Transverse colon (tissue), 4 donors: ENCODE results near the gene UBE2S. TPM values are rescaled to one million over a fixed set of nuclear protein-coding genes. Genes with fewer than 3 reads are reported as not detected.
A peak's percentile ranks its signal among the peaks of the same experiment; 100 is the strongest.
"Not testable (repeated sequence)": the region's sequence is repeated elsewhere in the genome, so short reads cannot be mapped to it uniquely, and the experiment has no call there.

Experiments used
- DNase-seq: peaks from one replicate; pipeline ENCODE4 v3.0.0-alpha.2; 2019
- H3K27ac ChIP-seq, 4 donors: fragments of 200-600 bp; sonication (generic); 2 replicates each; pipeline ENCODE4 v1.5.1; 2016 to 2018; ENCODE audit warnings: inconsistent platforms in 4 of 4
- H3K27me3 ChIP-seq: fragments of 200-600 bp; sonication (generic); 2 replicates; pipeline ENCODE4 v1.5.1; 2017; ENCODE audit warnings: inconsistent platforms
- H3K36me3 ChIP-seq, 4 donors: fragments of 200-600 bp; sonication (generic); 2 replicates each; pipeline ENCODE4 v1.5.1; 2017 to 2019; ENCODE audit warnings: inconsistent platforms in 4 of 4
- H3K4me1 ChIP-seq, 4 donors: fragments of 200-600 bp; sonication (generic); 2 replicates each; pipeline ENCODE4 v1.5.1; 2017 to 2020; ENCODE audit warnings: inconsistent platforms in 4 of 4
- H3K4me3 ChIP-seq, 4 donors: fragments of 200-600 bp; sonication (generic); 1 replicate in 1 of 4; 2 replicates in 3 of 4; pipeline versions ENCODE4 v1.5.1 to v1.6.1; 2017 to 2019; ENCODE audit warnings: inconsistent platforms in 4 of 4
- H3K9me3 ChIP-seq, 2 donors: fragments of 200-600 bp; sonication (generic); 2 replicates each; pipeline ENCODE4 v1.5.1; 2017 to 2019; ENCODE audit warnings: inconsistent platforms in 2 of 2
- EP300 ChIP-seq: sonication (generic); formaldehyde crosslinking; IDR thresholded peaks from one replicate; pipeline ENCODE4 v1.6.1; 2017; ENCODE audit warnings: antibody characterized with exemption, low read depth
- POLR2A ChIP-seq: fragments of 450-650 bp; IDR thresholded peaks from one replicate; pipeline ENCODE4 v1.6.1; 2016; ENCODE audit warnings: antibody characterized with exemption, mild to moderate bottlenecking, moderate library complexity
- POLR2AphosphoS5 ChIP-seq, 3 donors: sonication (generic); formaldehyde crosslinking; IDR thresholded peaks; one replicate each; pipeline ENCODE4 v1.6.1; 2016; ENCODE audit warnings: antibody characterized with exemption in 3 of 3
- WGBS, 2 donors: methylation state at CpG; one replicate each; pipeline ENCODE4 v1.1.5; 2018; ENCODE audit warnings: low coverage in 1 of 2; 5-methylcytosine and 5-hydroxymethylcytosine counted together
- in situ Hi-C, 4 donors: fragments of 200-750 bp; cut with MboI; loops; one replicate each; pipeline versions ENCODE4 v1.15.0 to v1.15.1; 2017; ENCODE audit warnings: low sequenced_read_pairs in 3 of 4, low pct_ligation_motif_present in 1 of 4, low pct_unique_long_range_greater_than_20kb in 1 of 4
- intact Hi-C: fragments of 100-400 bp; cut with DNase I; formaldehyde crosslinking; loops from one replicate; pipeline ENCODE4 v1.15.1; 2023; ENCODE audit warnings: low total_unique reads
- total RNA-seq, 4 donors: library from RNA; depleted of rRNA; stranded (reverse); fragments of >200 nt; gene quantifications; one replicate each; pipeline ENCODE4 v1.1.0, GENCODE V29; 2016
- TF ChIP-seq, protein P1 (sequence below), 5 experiments: fragments of 200-600 bp in 3 of 5; fragments of 450-650 bp in 2 of 5; sonication (generic) in 3 of 5; IDR thresholded peaks; 1 replicate in 2 of 5; 2 replicates in 3 of 5; pipeline ENCODE4 v1.5.1; 2016 to 2017; ENCODE audit warnings: antibody characterized with exemption in 5 of 5, inconsistent platforms in 3 of 5, mild to moderate bottlenecking in 2 of 5, moderate library complexity in 1 of 5

UBE2S gene
- total RNA-seq, 4 donors from 2014 or later = 12.4 to 40.8 (median 18.1) TPM

DNA sequence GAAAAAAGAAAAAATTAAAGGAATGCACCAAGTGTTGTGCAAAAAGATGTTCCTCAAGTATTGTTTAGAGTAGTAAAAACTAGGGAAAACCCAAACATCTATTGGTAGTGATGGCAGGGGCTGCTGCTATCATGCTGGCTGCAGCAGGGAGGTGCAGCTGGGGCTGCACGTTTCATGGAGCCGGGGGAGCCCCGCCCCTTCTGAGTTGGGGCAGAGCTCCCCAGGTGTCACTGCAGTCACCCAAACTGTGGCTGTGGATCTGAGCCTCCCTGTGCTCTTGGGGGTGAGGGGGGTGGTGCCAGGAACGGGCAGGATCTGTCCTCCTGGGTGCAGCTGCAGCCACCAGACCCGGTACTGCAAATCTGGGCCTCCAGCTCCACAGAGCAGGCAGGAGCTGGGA, 11.5 kb upstream of the UBE2S start:
- in situ Hi-C loops = loop anchor here in 3 of 4 donors (10.0 to 25.0 kb wide), 3 partner anchors 124 to 284 kb away; partner anchors contain the start of genes BRSK1 (in 2 of the 3) and HSPBP1 (in 2 of the 3)
- Histone ChIP-seq H3K27ac (no peak overlapping the region), H3K36me3 (no peaks in the 10 kb centered on the region), H3K27me3 (peaks cover 14% of the 10 kb centered on the region), H3K4me1 (no peaks in the 10 kb centered on the region), H3K4me3 (no peak overlapping the region), H3K9me3 (no peaks in the 10 kb centered on the region)
- intact Hi-C loops = no loop called here
- 0 to 45% methylated on average over 1 to 3 of the region's 5 CpGs for WGBS, 2 donors
- DNase-seq = no peak
- no peak for TF ChIP-seq POLR2A
- TF ChIP-seq, protein P1, sequence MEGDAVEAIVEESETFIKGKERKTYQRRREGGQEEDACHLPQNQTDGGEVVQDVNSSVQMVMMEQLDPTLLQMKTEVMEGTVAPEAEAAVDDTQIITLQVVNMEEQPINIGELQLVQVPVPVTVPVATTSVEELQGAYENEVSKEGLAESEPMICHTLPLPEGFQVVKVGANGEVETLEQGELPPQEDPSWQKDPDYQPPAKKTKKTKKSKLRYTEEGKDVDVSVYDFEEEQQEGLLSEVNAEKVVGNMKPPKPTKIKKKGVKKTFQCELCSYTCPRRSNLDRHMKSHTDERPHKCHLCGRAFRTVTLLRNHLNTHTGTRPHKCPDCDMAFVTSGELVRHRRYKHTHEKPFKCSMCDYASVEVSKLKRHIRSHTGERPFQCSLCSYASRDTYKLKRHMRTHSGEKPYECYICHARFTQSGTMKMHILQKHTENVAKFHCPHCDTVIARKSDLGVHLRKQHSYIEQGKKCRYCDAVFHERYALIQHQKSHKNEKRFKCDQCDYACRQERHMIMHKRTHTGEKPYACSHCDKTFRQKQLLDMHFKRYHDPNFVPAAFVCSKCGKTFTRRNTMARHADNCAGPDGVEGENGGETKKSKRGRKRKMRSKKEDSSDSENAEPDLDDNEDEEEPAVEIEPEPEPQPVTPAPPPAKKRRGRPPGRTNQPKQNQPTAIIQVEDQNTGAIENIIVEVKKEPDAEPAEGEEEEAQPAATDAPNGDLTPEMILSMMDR (IDR thresholded peaks at IDR 0.05) = no peak

DNA sequence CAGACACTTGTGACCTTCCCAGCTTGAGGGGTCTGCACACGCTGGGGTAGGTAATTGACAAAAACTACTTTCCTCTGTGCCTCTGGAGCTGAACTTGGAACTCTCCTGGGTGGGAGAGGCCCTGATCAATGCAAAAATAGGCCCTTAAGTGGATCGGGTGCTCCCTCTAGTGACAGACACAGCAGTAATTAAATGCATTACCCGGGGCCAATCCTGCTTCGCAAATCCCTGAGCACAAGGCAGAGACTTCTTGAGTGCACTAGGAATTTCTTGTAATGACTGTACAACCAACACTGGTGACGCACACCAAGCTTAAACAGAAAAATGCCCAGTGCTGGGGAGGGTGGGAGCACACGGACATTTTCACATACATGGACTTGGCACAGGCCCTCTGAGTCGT, 10.6 kb upstream of the UBE2S start:
- intact Hi-C loops = no loop called here

DNA sequence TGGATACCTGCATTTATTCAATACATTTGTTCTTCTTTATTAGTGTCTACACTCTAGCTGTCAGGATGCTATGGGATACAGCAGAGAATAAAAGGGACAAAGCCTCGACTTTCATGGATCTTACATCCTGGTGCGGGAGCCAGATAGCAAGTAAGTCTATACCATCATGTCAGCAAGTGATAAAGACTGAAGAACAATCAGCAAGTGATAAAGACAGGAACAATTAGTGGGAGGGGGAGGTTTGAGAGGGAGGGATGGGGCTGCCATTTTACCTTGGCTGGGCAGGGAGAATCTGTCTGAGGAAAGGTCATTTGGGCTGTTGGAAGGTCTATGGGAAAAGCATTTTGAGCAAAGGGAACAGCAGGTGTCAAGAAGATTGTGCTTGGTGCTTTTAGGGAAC, 2.6 kb upstream of the UBE2S start:
- TF ChIP-seq, protein P1 (IDR thresholded peaks at IDR 0.05) = no peak
- no peak for TF ChIP-seq EP300
- TF ChIP-seq POLR2AphosphoS5 (IDR thresholded peaks at IDR 0.05) = no peak
- no peak for TF ChIP-seq POLR2A
- 93 to 96% methylated on average over 2 of the region's 2 CpGs for WGBS, 2 donors
- H3K9me3 ChIP-seq = no peaks in the 10 kb centered on the region
- in situ Hi-C loops = loop anchor here in 3 of 4 donors (10.0 to 25.0 kb wide), 3 partner anchors 115 to 275 kb away; partner anchors contain the start of genes BRSK1 (in 2 of the 3) and HSPBP1 (in 2 of the 3)
- no peaks in the 10 kb centered on the region for H3K36me3 ChIP-seq
- no peak overlapping the region for H3K4me3 ChIP-seq
- no peak overlapping the region for H3K27ac ChIP-seq
- peaks cover 0 to 27% (median 21%) of the 10 kb centered on the region in 4 donors for H3K4me1 ChIP-seq
- intact Hi-C loops = no loop called here
- DNase-seq = no peak
- no peaks in the 10 kb centered on the region for H3K27me3 ChIP-seq

More for the DNA sequence above, 10.6 kb upstream of the UBE2S start:
- no peaks in the 10 kb centered on the region for H3K36me3 ChIP-seq
- in situ Hi-C loops = loop anchor here in 3 of 4 donors (10.0 to 25.0 kb wide), 3 partner anchors 123 to 283 kb away; partner anchors contain the start of genes BRSK1 (in 2 of the 3) and HSPBP1 (in 2 of the 3)
- H3K4me1 ChIP-seq = no peaks in the 10 kb centered on the region
- DNase-seq = peak; percentile 64
- TF ChIP-seq POLR2A (no peak), POLR2AphosphoS5 (IDR thresholded peaks at IDR 0.05) (no peak), EP300 (no peak)
- TF ChIP-seq, protein P1 (IDR thresholded peaks at IDR 0.05) = peak; percentile 55 to 77 (median 63)
- H3K4me3 ChIP-seq = no peak overlapping the region
- WGBS, 2 donors = 14 to 40% methylated on average over 1 to 7 of the region's 7 CpGs
- no peak overlapping the region for H3K27ac ChIP-seq
- H3K27me3 ChIP-seq = peaks cover 12% of the 10 kb centered on the region
- no peaks in the 10 kb centered on the region for H3K9me3 ChIP-seq

DNA sequence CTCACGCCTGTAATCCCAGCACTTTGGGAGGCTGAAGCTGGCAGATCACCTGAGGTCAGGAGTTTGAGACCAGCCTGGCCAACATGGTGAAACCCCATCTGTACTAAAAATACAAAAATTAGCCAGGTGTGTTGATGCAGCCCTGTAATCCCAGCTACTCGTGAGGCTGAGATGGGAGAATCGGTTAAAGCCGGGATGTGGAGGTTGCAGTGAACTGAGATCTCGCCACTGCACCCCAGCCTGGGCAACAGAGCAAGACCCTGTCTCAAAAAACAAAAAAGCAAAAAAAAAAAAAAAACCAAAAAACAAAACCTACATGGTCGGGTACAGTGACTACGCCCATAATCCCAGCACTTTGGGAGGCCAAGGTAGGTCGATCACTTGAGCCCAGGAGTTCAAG, 1.6 kb upstream of the UBE2S start:
- H3K9me3 ChIP-seq, DNase-seq, H3K27ac ChIP-seq, H3K4me3 ChIP-seq, intact Hi-C loops, H3K27me3 ChIP-seq, H3K36me3 ChIP-seq: not testable (repeated sequence)
- in situ Hi-C loops = loop anchor here in 2 of 4 donors (25.0 kb wide), 1 partner anchor 122 kb away; the partner anchor contains the start of genes BRSK1 (in 2 of the 2) and HSPBP1 (in 2 of the 2)
- 88 to 93% methylated on average over 8 of the region's 8 CpGs for WGBS, 2 donors
- peaks cover 0 to 27% (median 21%) of the 10 kb centered on the region in 4 donors for H3K4me1 ChIP-seq

DNA sequence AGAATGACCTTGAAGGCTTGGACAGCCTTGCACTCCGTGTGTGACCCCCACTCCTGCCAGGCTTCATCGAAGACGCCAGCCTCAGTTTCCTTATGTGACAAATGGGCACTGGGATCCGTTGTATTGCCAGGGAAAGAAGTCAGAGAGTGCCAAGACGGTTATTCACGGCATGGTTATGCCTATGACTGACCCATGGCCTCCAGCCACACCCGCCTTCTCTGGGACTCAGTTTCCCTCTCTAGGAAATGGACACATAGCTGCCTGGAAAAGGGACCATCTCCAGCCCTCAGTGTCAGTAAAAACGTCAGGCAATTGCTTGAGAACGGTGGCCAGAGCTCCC, 915 bp upstream of the UBE2S start:
- H3K4me3 ChIP-seq = peak overlapping the region; percentile 13 to 100 (median 98)
- TF ChIP-seq POLR2AphosphoS5 (IDR thresholded peaks at IDR 0.05) (no peak), POLR2A (no peak), EP300 (no peak)
- TF ChIP-seq, protein P1 (IDR thresholded peaks at IDR 0.05) = no peak
- WGBS, 2 donors = 74% methylated on average over 9 of the region's 9 CpGs; no CpG with 5 or more reads in 1 of the 2 donors
- in situ Hi-C loops = loop anchor here in 2 of 4 donors (25.0 kb wide), 1 partner anchor 121 kb away; the partner anchor contains the start of genes BRSK1 (in 2 of the 2) and HSPBP1 (in 2 of the 2)
- H3K4me1 ChIP-seq = peaks cover 0 to 27% (median 21%) of the 10 kb centered on the region in 4 donors
- no peak for DNase-seq
- intact Hi-C loops = no loop called here
- peak overlapping the region; percentile 97 to 100 (median 98) for H3K27ac ChIP-seq
- H3K9me3 ChIP-seq = no peaks in the 10 kb centered on the region
- H3K36me3 ChIP-seq = peaks cover 0 to under 1% (median 0%) of the 10 kb centered on the region in 4 donors
- H3K27me3 ChIP-seq = no peaks in the 10 kb centered on the region
